GM12865 (cell line): ENCODE measurements around the gene GRIA4.

ENCODE experiments used
- DNase-seq: peaks from one replicate; pipeline ENCODE4 v3.0.0; 2010; ENCODE audit warnings: low read depth
- H3K4me3 ChIP-seq: 2 replicates; pipeline ENCODE4 v1.5.1; 2011; ENCODE audit warnings: mild to moderate bottlenecking, low read depth, low read length, control low read depth
- CTCF ChIP-seq: IDR thresholded peaks from 2 replicates; pipeline ENCODE4 v1.5.1; 2011; ENCODE audit warnings: low read length, control low read depth, low read depth, inconsistent platforms; ENCODE audit not compliant: insufficient read depth; ENCODE audit errors: missing control alignments

GRIA4 gene

GRCh38 chr11:105609832-105610781 is at the start of gene GRIA4:
Gene GRIA4 (plus strand): TSS chr11:105610073. CDS start chr11:105610998, 925 bp downstream.
- H3K4me3 ChIP-seq, result no peak within 1 kb of the TSS
- DNase-seq, result no peak
- no peak for TF ChIP-seq CTCF

GRCh38 chr11:105573091-105573490 is 36.8 kb upstream of the GRIA4 start:
- DNase-seq, result no peak
- no peak overlapping the region for H3K4me3 ChIP-seq
- no peak for TF ChIP-seq CTCF

GRCh38 chr11:105574974-105575373 is 34.9 kb upstream of the GRIA4 start:
- no peak for DNase-seq
- no peak for TF ChIP-seq CTCF

GRCh38 chr11:105577641-105578040 is 32.2 kb upstream of the GRIA4 start:
- DNase-seq, result no peak
- H3K4me3 ChIP-seq, result no peak overlapping the region
- TF ChIP-seq CTCF, result no peak

More at GRCh38 chr11:105574974-105575373, 34.9 kb upstream of the GRIA4 start:
- no peak overlapping the region for H3K4me3 ChIP-seq

GRCh38 chr11:105579111-105579510 is 30.8 kb upstream of the GRIA4 start:
- DNase-seq, result no peak
- no peak for TF ChIP-seq CTCF
- no peak overlapping the region for H3K4me3 ChIP-seq

- DNase-seq, result no peak
- no peak for TF ChIP-seq CTCF
Measured at GRCh38 chr11:105582497-105582896, 27.4 kb upstream of the GRIA4 start.

More at GRCh38 chr11:105582497-105582896, 27.4 kb upstream of the GRIA4 start:
- H3K4me3 ChIP-seq, result no peak overlapping the region
